HL-60 (cell line): Measurements from ENCODE around the gene MAGEF1.

Source experiments
- DNase-seq, 2 experiments: peaks; one replicate each; pipeline ENCODE4 v3.0.0-alpha.2; 2010 to 2020; ENCODE audit warnings: low read depth in 1 of 2, low spot score in 1 of 2
- H3K27ac ChIP-seq: fragments of 250-450 bp; sonication (Bioruptor Pico); replicated peaks from 2 replicates; pipeline ENCODE4 v1.5.1; 2020; ENCODE audit warnings: mild to moderate bottlenecking, moderate library complexity
- H3K27me3 ChIP-seq: fragments of 250-450 bp; sonication (Bioruptor Pico); 2 replicates; pipeline ENCODE4 v1.5.1; 2021; ENCODE audit warnings: mild to moderate bottlenecking, moderate library complexity; ENCODE audit not compliant: insufficient read depth, poor library complexity, severe bottlenecking
- H3K4me3 ChIP-seq: replicated peaks from 2 replicates; pipeline ENCODE4 v1.5.1; 2011; ENCODE audit warnings: mild to moderate bottlenecking, control low read depth, low read length; ENCODE audit not compliant: insufficient read depth
- GABPA ChIP-seq: IDR thresholded peaks from 2 replicates; pipeline ENCODE4 v1.6.1; 2012; ENCODE audit warnings: low read depth
- POLR2AphosphoS5 ChIP-seq: IDR thresholded peaks from 2 replicates; pipeline ENCODE4 v1.6.1; 2012; ENCODE audit warnings: low read depth
- SPI1 ChIP-seq: IDR thresholded peaks from 2 replicates; pipeline ENCODE4 v1.6.1; 2012; ENCODE audit warnings: low read depth, mild to moderate bottlenecking, borderline replicate concordance
- TF ChIP-seq, protein P1 (sequence below): IDR thresholded peaks from one replicate; pipeline ENCODE4 v1.5.1; 2011; ENCODE audit warnings: low read length, control low read depth, inconsistent platforms; ENCODE audit not compliant: insufficient read depth
- TF ChIP-seq, protein P2 (sequence below): IDR thresholded peaks from 2 replicates; pipeline ENCODE4 v1.6.1; 2012; ENCODE audit warnings: low read depth; ENCODE audit not compliant: insufficient replicate concordance

MAGEF1 gene

DNA sequence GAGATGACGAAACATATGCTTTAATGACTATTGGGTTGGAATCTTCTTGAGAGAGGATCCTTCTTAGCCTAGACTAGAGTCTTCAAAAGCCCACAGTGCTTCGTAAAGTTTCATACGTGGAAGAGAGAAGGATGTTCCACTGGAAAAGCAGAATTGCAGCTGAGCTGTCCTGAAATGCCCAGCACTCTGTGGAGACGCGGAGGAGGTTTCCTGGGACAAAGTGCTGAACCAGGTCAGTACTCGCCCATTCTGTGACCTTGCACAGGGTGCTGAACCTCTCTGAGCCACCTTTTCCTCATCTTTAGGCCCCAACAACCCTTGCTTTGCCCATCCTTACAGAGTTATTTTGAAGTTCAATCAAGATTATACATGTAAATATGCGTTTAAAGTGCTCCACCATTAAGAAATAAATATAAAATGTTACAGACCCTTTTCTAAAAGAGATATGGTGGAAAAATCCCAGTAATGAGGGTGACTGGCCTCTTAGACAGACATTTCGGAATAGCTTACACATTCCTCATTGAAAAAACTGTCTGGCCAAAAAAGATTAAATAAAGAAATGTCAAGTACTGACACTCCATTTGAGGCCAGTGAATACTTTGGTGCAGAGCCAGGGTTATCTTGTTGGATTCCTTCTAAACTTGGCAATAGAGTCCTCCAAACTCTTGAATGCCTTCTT is 4.2 kb upstream of the MAGEF1 start:
- H3K4me3 ChIP-seq: no peak overlapping the region
- no peak overlapping the region for H3K27ac ChIP-seq
- DNase-seq: no peak
- TF ChIP-seq POLR2AphosphoS5: no peak
- no peak for TF ChIP-seq SPI1
- TF ChIP-seq GABPA: no peak
- TF ChIP-seq, protein P1, sequence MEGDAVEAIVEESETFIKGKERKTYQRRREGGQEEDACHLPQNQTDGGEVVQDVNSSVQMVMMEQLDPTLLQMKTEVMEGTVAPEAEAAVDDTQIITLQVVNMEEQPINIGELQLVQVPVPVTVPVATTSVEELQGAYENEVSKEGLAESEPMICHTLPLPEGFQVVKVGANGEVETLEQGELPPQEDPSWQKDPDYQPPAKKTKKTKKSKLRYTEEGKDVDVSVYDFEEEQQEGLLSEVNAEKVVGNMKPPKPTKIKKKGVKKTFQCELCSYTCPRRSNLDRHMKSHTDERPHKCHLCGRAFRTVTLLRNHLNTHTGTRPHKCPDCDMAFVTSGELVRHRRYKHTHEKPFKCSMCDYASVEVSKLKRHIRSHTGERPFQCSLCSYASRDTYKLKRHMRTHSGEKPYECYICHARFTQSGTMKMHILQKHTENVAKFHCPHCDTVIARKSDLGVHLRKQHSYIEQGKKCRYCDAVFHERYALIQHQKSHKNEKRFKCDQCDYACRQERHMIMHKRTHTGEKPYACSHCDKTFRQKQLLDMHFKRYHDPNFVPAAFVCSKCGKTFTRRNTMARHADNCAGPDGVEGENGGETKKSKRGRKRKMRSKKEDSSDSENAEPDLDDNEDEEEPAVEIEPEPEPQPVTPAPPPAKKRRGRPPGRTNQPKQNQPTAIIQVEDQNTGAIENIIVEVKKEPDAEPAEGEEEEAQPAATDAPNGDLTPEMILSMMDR: no peak
- TF ChIP-seq, protein P2, sequence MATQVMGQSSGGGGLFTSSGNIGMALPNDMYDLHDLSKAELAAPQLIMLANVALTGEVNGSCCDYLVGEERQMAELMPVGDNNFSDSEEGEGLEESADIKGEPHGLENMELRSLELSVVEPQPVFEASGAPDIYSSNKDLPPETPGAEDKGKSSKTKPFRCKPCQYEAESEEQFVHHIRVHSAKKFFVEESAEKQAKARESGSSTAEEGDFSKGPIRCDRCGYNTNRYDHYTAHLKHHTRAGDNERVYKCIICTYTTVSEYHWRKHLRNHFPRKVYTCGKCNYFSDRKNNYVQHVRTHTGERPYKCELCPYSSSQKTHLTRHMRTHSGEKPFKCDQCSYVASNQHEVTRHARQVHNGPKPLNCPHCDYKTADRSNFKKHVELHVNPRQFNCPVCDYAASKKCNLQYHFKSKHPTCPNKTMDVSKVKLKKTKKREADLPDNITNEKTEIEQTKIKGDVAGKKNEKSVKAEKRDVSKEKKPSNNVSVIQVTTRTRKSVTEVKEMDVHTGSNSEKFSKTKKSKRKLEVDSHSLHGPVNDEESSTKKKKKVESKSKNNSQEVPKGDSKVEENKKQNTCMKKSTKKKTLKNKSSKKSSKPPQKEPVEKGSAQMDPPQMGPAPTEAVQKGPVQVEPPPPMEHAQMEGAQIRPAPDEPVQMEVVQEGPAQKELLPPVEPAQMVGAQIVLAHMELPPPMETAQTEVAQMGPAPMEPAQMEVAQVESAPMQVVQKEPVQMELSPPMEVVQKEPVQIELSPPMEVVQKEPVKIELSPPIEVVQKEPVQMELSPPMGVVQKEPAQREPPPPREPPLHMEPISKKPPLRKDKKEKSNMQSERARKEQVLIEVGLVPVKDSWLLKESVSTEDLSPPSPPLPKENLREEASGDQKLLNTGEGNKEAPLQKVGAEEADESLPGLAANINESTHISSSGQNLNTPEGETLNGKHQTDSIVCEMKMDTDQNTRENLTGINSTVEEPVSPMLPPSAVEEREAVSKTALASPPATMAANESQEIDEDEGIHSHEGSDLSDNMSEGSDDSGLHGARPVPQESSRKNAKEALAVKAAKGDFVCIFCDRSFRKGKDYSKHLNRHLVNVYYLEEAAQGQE: no peak
- H3K27me3 ChIP-seq: no peaks in the 10 kb centered on the region

DNA sequence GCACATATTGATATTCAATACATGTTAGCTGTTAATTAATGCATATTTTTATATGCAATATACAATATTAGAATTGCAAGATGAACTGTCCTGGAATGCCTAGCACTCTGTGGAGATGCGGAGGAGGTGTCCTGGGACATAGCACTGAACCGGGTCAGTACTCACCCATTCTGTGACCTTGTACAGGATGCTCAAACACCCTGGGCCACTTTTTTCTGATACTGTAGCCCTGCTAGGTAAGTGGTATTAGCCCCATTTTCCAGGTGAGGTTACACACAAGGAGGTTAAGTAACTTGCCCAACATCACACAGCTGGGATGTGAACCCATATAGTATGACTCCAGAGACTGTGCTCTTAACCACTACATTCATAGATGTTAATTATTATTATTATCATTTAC is 1.7 kb upstream of the MAGEF1 start:
- H3K27ac ChIP-seq: no peak overlapping the region
- DNase-seq: no peak
- TF ChIP-seq POLR2AphosphoS5 (no peak), SPI1 (no peak), GABPA (no peak)
- TF ChIP-seq, protein P1: no peak
- TF ChIP-seq, protein P2: no peak
- H3K4me3 ChIP-seq: no peak overlapping the region
- no peaks in the 10 kb centered on the region for H3K27me3 ChIP-seq

DNA sequence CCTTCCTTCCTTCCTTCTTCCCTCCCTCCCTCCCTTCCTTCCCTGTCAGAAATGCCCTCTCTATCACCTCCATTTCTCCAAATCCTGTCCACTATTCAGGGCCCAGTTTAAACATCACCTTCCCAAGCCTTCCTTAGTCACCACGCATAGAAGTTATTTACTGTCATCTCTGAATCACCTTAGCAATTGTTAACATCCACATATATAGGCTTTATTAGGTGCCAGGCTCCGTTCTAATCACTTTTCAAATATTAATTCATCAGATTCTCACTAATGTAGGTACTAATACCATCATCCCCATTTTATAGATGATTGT is 1.1 kb upstream of the MAGEF1 start:
- no peak overlapping the region for H3K27ac ChIP-seq
- DNase-seq: no peak
- no peak for TF ChIP-seq POLR2AphosphoS5
- TF ChIP-seq, protein P1: no peak
- no peak for TF ChIP-seq SPI1
- no peak for TF ChIP-seq GABPA
- TF ChIP-seq, protein P2: no peak
- no peak overlapping the region for H3K4me3 ChIP-seq
- H3K27me3 ChIP-seq: no peaks in the 10 kb centered on the region
